ENCODE measurements around the gene AKIRIN2. TPM values are rescaled to one million over a fixed set of nuclear protein-coding genes. Genes with fewer than 3 reads are reported as not detected.
"Not testable (repeated sequence)": the region's sequence is repeated elsewhere in the genome, so short reads cannot be mapped to it uniquely, and the experiment has no call there.

Gene AKIRIN2
- polyA plus RNA-seq, 3 donors from 2014 or later = 35.6 to 53.8 (median 42.0) TPM

DNA sequence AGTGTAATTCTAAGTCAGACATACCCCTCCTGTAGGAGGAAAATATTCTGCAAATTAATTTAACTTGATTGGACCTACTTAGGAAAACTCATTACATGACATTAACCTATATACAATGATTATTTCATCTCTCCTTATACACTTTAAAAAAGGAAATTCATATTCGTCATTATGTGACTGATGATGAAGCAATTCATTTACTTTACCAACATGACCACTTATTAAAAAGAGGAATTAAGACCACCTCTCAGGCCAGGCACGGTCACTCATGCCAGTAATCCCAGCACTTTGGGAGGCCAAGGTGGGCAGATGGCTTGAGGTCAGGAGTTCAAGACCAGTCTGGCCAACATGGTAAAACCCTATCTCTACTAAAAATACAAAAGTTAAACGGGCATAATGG is 11.6 kb downstream of the AKIRIN2 start:
- Mint-ChIP-seq H3K4me3 (peak overlapping the region in 3 of 5 donors; percentile 2 to 30 (median 26)), H3K9me3 (no peaks in the 10 kb centered on the region), H3K27me3 (ENCODE audit: low read depth in 3 of 3) (peaks cover 0 to 2% (median 0%) of the 10 kb centered on the region in 3 donors), H3K27ac (peak overlapping the region in 3 of 6 donors; percentile 24 to 61 (median 59)), H3K4me1 (peaks cover 77 to 94% of the 10 kb centered on the region in 2 donors), H3K36me3 (peaks cover 0 to 8% (median 0%) of the 10 kb centered on the region in 3 donors)
- DNase-seq = no peak

DNA sequence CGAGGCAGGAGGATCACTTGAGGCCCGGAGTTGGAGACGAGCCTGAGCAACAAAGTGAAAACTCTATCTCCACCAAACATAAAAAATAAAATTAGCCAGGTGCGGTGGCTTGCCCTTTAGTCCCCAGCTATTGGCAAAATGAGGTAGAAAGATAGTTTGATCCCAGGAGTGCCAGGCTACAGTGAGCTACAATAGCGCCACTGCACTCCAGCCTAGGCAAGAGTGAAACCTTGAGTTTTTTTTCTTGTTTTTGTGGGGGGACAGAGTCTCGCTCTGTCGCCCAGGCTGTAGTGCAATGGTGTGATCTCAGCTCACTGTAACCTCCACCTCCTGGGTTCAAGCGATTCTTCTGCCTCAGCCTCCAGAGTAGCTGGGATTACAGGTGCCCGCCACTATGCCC is 14.1 kb downstream of the AKIRIN2 start:
- peaks cover 81 to 94% of the 10 kb centered on the region in 2 donors for H3K4me1 Mint-ChIP-seq
- H3K9me3 Mint-ChIP-seq; H3K4me3 Mint-ChIP-seq; H3K27ac Mint-ChIP-seq; DNase-seq; H3K27me3 Mint-ChIP-seq (ENCODE audit: low read depth in 3 of 3); H3K36me3 Mint-ChIP-seq: not testable (repeated sequence)

DNA sequence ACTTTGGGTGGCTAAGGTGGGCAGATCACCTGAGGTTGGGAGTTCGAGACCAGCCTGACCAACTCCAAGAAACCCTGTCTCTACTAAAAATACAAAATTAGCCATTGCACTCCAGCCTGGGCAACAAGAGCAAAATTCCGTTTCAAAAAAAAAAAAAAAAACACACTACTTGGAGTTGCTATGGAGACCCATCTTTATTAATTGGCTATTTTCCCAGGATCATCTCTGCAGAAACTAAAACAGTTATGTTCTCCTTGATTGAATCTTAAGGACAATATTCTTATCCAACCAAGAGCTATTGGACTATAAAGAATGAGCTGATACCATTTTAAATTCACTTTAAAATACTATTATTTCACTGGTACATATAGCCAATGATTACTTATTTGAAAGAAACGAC is 14.7 kb downstream of the AKIRIN2 start:
- no peaks in the 10 kb centered on the region for H3K9me3 Mint-ChIP-seq
- peaks cover 81 to 94% of the 10 kb centered on the region in 2 donors for H3K4me1 Mint-ChIP-seq
- H3K36me3 Mint-ChIP-seq = peaks cover 0 to 8% (median 0%) of the 10 kb centered on the region in 3 donors
- H3K4me3 Mint-ChIP-seq = peak overlapping the region in 1 of 5 donors; percentile 14
- H3K27ac Mint-ChIP-seq = no peak overlapping the region
- DNase-seq = no peak
- peaks cover 0 to 2% (median 2%) of the 10 kb centered on the region in 3 donors for H3K27me3 Mint-ChIP-seq (ENCODE audit: low read depth in 3 of 3)

DNA sequence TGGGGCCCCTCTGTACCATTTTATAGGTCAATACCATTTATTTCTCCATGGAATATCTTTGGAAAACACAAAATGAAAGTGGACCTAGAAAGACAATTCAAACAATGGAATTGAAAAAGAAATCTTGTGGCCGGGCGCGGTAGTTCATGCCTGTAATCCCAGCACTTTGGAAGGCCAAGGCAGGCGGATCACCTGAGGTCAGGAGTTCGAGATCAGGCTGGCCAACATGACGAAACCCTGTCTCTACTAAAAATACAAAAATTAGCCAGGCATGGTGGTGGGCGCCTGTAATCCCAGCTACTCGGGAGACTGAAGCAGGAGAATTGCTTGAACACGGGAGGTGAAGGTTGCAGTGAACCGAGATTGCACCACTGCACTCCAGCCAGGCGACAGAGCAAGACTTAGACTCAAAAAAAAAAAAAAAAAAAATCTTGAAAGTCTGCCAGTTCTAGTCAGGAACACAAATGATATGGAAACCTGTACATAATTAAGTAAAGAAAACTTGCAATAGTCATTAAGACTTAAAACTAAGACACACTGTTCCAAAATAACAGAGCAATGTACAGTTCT is 15.3 kb downstream of the AKIRIN2 start:
- H3K27ac Mint-ChIP-seq; H3K4me3 Mint-ChIP-seq; DNase-seq; H3K9me3 Mint-ChIP-seq; H3K36me3 Mint-ChIP-seq; H3K27me3 Mint-ChIP-seq (ENCODE audit: low read depth in 3 of 3): not testable (repeated sequence)
- H3K4me1 Mint-ChIP-seq = peaks cover 81 to 94% of the 10 kb centered on the region in 2 donors

DNA sequence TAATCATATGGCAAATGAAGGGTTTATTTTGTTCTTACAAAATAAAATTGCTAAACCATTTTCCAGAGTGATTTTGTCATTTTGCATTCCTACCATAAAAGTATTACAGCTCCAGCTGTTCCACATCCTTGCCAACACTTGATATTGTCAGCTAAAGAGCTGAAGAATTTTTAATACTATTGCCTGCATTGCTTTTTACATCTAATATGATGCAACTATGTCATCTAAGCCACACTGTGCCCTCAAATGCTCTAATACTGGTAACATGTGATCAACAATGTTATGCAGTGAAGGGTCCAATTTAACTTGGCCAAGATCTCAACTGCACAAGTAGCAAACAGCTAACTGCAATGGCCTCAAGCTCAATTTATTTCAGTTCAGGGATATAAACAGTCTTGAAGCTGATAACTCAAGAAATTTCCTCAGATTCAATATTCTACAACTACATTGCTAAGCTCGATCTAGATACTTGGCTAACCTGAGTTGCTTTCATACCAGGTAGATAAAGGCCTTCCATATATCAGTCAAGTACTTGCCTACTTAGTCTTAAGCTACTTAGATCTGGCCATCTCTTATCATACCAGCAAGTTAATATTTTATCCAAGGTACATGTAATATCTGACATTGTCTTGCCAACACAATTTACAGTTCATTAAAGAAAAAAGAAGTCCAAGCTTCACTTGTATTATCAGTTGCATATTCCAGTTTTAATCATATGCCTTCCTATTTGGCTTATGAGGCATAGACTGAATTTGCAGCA is 17.0 kb downstream of the AKIRIN2 start:
- Mint-ChIP-seq H3K27ac (peak overlapping the region in 2 of 6 donors; percentile 9 to 22), H3K4me3 (no peak overlapping the region), H3K4me1 (peaks cover 73 to 94% of the 10 kb centered on the region in 2 donors), H3K9me3 (no peaks in the 10 kb centered on the region), H3K27me3 (ENCODE audit: low read depth in 3 of 3) (peaks cover 0 to 3% (median 0%) of the 10 kb centered on the region in 3 donors), H3K36me3 (peaks cover 0 to 8% (median 0%) of the 10 kb centered on the region in 3 donors)
- no peak for DNase-seq

DNA sequence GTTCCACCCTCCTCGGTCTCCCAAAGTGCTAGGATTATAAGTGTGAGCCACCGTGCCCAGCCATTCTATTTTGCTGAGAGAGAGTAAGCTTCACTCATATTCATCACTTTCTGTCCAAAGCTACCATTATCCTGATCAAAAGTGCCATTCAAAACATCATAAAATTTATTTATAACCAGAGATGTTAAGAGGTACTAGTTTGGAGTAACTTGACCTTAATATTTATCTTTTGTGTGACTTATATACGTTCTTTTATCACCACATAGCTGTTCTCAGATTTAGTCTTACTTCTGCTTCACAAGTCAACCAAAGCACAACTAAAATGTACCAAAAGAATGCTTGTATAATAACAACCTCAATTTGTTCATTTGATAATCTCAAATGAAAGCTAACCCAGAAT is 18.1 kb downstream of the AKIRIN2 start:
- peak overlapping the region in 1 of 5 donors; percentile 35 for H3K4me3 Mint-ChIP-seq
- H3K4me1 Mint-ChIP-seq = peaks cover 70 to 90% of the 10 kb centered on the region in 2 donors
- DNase-seq = no peak
- peaks cover 0 to 3% (median 0%) of the 10 kb centered on the region in 3 donors for H3K27me3 Mint-ChIP-seq (ENCODE audit: low read depth in 3 of 3)
- H3K9me3 Mint-ChIP-seq = no peaks in the 10 kb centered on the region
- peaks cover 0 to 8% (median 0%) of the 10 kb centered on the region in 3 donors for H3K36me3 Mint-ChIP-seq
- H3K27ac Mint-ChIP-seq = no peak overlapping the region

DNA sequence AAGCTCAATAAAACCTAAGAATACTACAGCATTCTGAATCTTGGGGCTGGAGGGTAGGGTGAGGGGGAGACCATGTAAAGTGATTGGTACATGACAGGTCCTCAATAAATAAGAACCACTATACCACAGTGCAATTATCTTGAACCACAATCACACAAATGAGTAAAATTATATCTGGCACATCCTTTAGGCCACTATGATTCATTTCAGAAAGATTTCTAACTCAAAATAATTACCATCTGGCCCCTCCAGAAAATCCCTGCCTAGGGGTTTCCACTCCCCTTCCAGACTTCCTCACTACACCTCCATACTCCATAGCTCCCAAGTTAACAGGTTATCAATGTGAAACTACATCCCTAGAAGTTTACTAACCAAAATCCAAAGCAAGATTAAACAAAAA is 19.7 kb downstream of the AKIRIN2 start:
- peaks cover 0 to 3% (median 3%) of the 10 kb centered on the region in 3 donors for H3K27me3 Mint-ChIP-seq (ENCODE audit: low read depth in 3 of 3)
- H3K36me3 Mint-ChIP-seq = peaks cover 6 to 15% (median 7%) of the 10 kb centered on the region in 3 donors
- peak overlapping the region in 5 of 6 donors; percentile 16 to 75 (median 41) for H3K27ac Mint-ChIP-seq
- DNase-seq = no peak
- H3K4me1 Mint-ChIP-seq = peaks cover 66 to 88% of the 10 kb centered on the region in 2 donors
- peak overlapping the region in 4 of 5 donors; percentile 3 to 42 (median 24) for H3K4me3 Mint-ChIP-seq
- H3K9me3 Mint-ChIP-seq = no peaks in the 10 kb centered on the region

DNA sequence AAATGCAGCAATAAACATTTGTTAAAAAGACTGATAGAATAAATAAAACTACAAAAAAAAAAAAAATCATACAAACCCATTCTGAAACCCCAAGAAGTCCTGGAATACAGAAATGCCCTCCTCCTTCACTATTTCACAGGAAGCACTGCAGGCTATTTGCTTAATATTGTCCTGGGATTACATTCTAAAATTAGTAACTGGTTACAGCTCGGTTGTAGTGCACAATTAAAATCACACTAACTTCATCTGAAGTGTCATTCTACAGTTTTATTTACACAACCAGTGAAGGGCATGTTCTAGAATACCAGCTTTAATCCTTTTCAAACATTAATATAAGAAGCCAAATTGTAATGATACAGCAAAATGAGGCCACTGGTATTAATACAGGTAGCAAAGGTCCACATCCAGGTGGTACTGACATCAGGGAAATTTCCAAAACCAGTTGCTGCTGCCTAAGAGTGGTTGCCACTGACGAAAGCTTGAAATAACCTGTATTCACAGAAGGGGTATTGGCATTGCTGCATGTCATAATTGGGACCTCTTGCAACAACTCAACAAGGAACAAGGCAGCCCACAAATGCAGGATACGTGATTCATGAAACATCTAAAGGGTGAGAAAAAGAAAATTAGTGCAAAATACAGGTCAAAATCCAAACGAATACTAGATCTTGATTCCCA is 26.9 kb downstream of the AKIRIN2 start:
- peak overlapping the region in 1 of 6 donors; percentile 37 for H3K27ac Mint-ChIP-seq
- H3K4me3 Mint-ChIP-seq = no peak overlapping the region
- peaks cover 0 to 3% (median 3%) of the 10 kb centered on the region in 3 donors for H3K27me3 Mint-ChIP-seq (ENCODE audit: low read depth in 3 of 3)
- peaks cover 18 to 37% of the 10 kb centered on the region in 2 donors for H3K4me1 Mint-ChIP-seq
- no peaks in the 10 kb centered on the region for H3K9me3 Mint-ChIP-seq
- peaks cover 6 to 33% (median 17%) of the 10 kb centered on the region in 3 donors for H3K36me3 Mint-ChIP-seq
- DNase-seq = no peak

DNA sequence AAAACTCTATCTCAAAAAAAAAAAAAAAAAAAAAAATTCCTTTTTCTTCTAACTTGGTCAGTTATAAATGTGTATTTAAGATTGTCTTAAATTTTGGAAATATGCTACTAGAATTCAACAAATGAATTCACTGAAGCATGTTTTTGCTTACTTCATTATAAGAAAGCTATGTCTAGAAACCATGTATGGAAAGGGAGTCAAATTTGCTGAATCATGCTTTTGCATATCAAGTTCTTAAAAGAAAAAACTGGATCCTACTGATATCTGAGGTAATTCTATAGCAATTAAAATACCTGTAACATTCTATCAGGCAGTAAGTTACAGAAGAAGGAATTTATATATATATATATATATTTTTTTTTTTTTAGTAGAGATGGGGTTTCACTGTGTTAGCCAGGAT is 27.7 kb downstream of the AKIRIN2 start:
- Mint-ChIP-seq H3K4me3 (no peak overlapping the region), H3K27ac (no peak overlapping the region), H3K36me3 (peaks cover 6 to 33% (median 17%) of the 10 kb centered on the region in 3 donors), H3K27me3 (ENCODE audit: low read depth in 3 of 3) (peaks cover 0 to 3% (median 3%) of the 10 kb centered on the region in 3 donors), H3K4me1 (peaks cover 15 to 38% of the 10 kb centered on the region in 2 donors), H3K9me3 (no peaks in the 10 kb centered on the region)
- no peak for DNase-seq

DNA sequence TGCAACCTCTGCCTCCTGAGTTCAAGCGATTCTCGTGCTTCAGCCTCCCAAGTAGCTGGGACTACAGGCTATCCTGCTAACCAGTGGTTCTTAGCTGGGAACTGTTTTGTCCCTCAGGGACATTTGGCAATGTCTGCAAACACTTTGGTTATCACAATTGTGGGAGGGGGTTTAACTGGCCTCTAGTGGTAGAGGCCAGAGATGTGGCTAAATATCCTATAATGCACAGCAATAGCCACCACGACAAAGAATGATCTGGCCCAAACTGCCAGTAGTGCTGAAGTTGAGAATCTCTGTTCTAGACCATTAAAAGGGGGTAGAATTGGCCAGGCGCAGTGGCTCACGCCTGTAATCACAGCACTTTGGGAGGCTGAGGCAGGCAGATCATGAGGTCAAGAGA is 28.8 kb downstream of the AKIRIN2 start:
- H3K27ac Mint-ChIP-seq = no peak overlapping the region
- H3K36me3 Mint-ChIP-seq = peaks cover 6 to 33% (median 17%) of the 10 kb centered on the region in 3 donors
- DNase-seq = no peak

DNA sequence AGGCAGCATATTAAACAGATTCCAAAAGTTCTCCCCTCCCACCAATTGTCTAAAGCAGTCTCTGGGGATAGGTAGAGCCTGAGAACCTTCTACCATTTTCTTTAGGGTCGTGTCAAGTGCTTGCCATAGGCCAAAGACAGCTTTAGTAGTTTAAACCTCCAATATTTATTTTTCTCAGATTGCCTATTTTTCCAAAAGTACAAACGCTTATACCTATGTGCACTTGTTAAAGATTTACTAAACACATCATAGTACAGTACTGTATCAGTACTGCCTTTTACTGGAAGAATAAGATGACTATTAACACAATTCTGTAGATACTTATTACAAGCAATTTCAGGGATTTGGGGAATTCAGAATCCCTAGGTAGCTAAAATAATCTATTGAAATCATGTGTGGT is 29.4 kb downstream of the AKIRIN2 start:
- Mint-ChIP-seq H3K27ac (peak overlapping the region in 1 of 6 donors; percentile 12), H3K36me3 (peaks cover 2 to 30% (median 13%) of the 10 kb centered on the region in 3 donors), H3K4me3 (no peak overlapping the region), H3K27me3 (ENCODE audit: low read depth in 3 of 3) (peaks cover 0 to 3% (median 0%) of the 10 kb centered on the region in 3 donors), H3K9me3 (no peaks in the 10 kb centered on the region), H3K4me1 (peaks cover 13 to 32% of the 10 kb centered on the region in 2 donors)
- no peak for DNase-seq

More for the DNA sequence above, 28.8 kb downstream of the AKIRIN2 start:
- no peaks in the 10 kb centered on the region for H3K9me3 Mint-ChIP-seq
- peaks cover 15 to 38% of the 10 kb centered on the region in 2 donors for H3K4me1 Mint-ChIP-seq
- H3K4me3 Mint-ChIP-seq = no peak overlapping the region
- H3K27me3 Mint-ChIP-seq (ENCODE audit: low read depth in 3 of 3) = peaks cover 0 to 3% (median 0%) of the 10 kb centered on the region in 3 donors

DNA sequence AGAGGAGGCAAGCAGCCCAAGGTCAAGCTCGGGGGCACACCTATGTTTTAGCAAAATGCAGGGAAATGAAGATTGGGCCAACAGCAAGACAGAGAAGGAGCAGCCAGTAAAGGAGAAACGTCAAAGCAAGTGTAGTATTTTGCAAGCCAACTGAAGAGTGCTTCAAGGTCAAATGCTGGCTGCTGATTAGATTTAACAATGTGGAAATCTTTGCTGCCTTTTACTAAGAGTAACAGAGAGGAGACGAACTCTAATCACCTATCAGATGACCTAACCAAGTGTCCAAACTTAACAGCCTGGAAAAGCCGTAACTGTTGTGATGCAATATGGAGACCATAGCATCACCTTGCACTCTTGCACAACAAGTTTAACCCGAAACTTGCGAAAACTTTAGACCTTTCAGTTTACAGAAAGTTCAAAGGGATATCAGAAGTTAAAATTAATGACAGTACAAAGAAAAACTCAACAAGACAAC is 30.4 kb downstream of the AKIRIN2 start:
- peaks cover 2 to 29% (median 9%) of the 10 kb centered on the region in 3 donors for H3K36me3 Mint-ChIP-seq
- peaks cover 0 to 3% (median 0%) of the 10 kb centered on the region in 3 donors for H3K27me3 Mint-ChIP-seq (ENCODE audit: low read depth in 3 of 3)
- H3K27ac Mint-ChIP-seq = peak overlapping the region in 5 of 6 donors; percentile 58 to 80 (median 79)
- no peak overlapping the region for H3K4me3 Mint-ChIP-seq
- H3K9me3 Mint-ChIP-seq = no peaks in the 10 kb centered on the region
- no peak for DNase-seq
- H3K4me1 Mint-ChIP-seq = peaks cover 13 to 27% of the 10 kb centered on the region in 2 donors

DNA sequence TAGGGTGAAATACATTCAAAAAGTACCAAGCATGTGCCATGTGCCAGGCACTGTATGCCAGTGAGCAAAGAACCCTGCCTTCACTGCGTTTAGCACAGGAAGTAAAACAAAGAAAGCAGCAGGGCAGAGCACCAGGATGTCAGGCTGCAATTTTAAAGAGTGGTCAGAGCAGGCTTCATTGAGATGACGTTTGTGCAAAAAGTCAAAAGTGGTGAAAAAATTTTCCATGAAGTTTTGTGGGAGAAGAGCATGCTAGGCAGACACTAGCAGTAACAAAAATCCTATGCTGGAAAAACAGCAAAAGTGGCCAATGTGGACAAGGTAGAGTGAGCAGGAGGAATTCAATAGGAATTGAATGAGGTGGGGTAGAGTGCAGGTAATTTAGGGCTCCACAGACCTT is 31.3 kb downstream of the AKIRIN2 start:
- peak in 1 of 3 donors; percentile 13 for DNase-seq
- peak overlapping the region in 2 of 5 donors; percentile 8 to 56 for H3K4me3 Mint-ChIP-seq

More for the DNA sequence above, 31.3 kb downstream of the AKIRIN2 start:
- peak overlapping the region; percentile 58 to 85 (median 79) for H3K27ac Mint-ChIP-seq
- peaks cover 13 to 27% of the 10 kb centered on the region in 2 donors for H3K4me1 Mint-ChIP-seq
- no peaks in the 10 kb centered on the region for H3K9me3 Mint-ChIP-seq
- H3K36me3 Mint-ChIP-seq = peaks cover 3 to 25% (median 6%) of the 10 kb centered on the region in 3 donors
- H3K27me3 Mint-ChIP-seq (ENCODE audit: low read depth in 3 of 3) = peaks cover 0 to 3% (median 0%) of the 10 kb centered on the region in 3 donors
